Aorta (tissue), 5 donors: ENCODE data around the gene TCF3. TPM values are rescaled to one million over a fixed set of nuclear protein-coding genes. Genes with fewer than 3 reads are reported as not detected.

ENCODE experiments used
- ATAC-seq: fragments of 200-7000 bp; cut with Tn5 transposase; one replicate; pipeline ENCODE4 v1.9.1; 2022; ENCODE audit warnings: moderate library complexity; ENCODE audit not compliant: low FRiP score
- DNase-seq, 2 donors: peaks; one replicate each; pipeline ENCODE4 v3.0.0-alpha.2; 2020
- H3K27ac ChIP-seq, 2 donors: one replicate each; pipeline ENCODE4 v1.5.1; 2013; ENCODE audit warnings: low read length in 2 of 2, mild to moderate bottlenecking in 2 of 2, moderate library complexity in 2 of 2, control low read depth in 1 of 2, inconsistent platforms in 1 of 2, low read depth in 1 of 2
- H3K27me3 ChIP-seq, 2 donors: one replicate each; pipeline ENCODE4 v1.6.1; 2013; ENCODE audit warnings: control low read depth in 1 of 2, low read length in 1 of 2, mild to moderate bottlenecking in 1 of 2, moderate library complexity in 1 of 2; ENCODE audit not compliant: insufficient read depth in 2 of 2, control insufficient read depth in 1 of 2
- H3K36me3 ChIP-seq, 2 donors: one replicate each; pipeline ENCODE4 v1.6.1; 2013; ENCODE audit warnings: control low read depth in 1 of 2, low read length in 1 of 2, mild to moderate bottlenecking in 1 of 2; ENCODE audit not compliant: insufficient read depth in 2 of 2, control insufficient read depth in 1 of 2
- H3K4me1 ChIP-seq, 2 donors: one replicate each; pipeline ENCODE4 v1.6.1; 2013; ENCODE audit warnings: low read length in 2 of 2, control low read depth in 1 of 2, mild to moderate bottlenecking in 1 of 2, moderate library complexity in 1 of 2; ENCODE audit not compliant: insufficient read depth in 2 of 2, control insufficient read depth in 1 of 2
- H3K4me3 ChIP-seq, 2 donors: one replicate each; pipeline ENCODE4 v1.5.1; 2013; ENCODE audit warnings: low read length in 2 of 2, control low read depth in 1 of 2, mild to moderate bottlenecking in 1 of 2
- H3K9me3 ChIP-seq: one replicate; pipeline ENCODE4 v1.6.1; 2013; ENCODE audit warnings: mild to moderate bottlenecking, low read length; ENCODE audit not compliant: control insufficient read depth
- WGBS, 2 donors: extraction: QIAGEN DNeasy Blood & Tissue Kit; methylation state at CpG; one replicate each; pipeline ENCODE4 v1.1.7; 2013; 5-methylcytosine and 5-hydroxymethylcytosine counted together
- intact Hi-C, 2 donors: fragments of 100-400 bp; cut with DNase I; formaldehyde crosslinking; loops; one replicate each; pipeline versions ENCODE4 v1.14.2 to v1.15.0; 2022
- polyA plus RNA-seq, 2 donors: library from polyadenylated mRNA; stranded (reverse); fragments of 200-250 nt; gene quantifications; one replicate each; pipeline ENCODE4 v1.2.3, GENCODE V29; 2013
- total RNA-seq, 2 donors: library from RNA; stranded (reverse); fragmentation: NEBNext Ultra II Directional; extraction: Animal tissue kit (Norgen Biotek cat#: 25700); gene quantifications; one replicate each; pipeline ENCODE4 v1.2.1, GENCODE V29; 2021
- donor health status: healthy with polysubstance abuse.
- donor health status: Bipolar disorder and iron deficiency.
- donor health status: DM: no; HTN: no; CAD: no.
- donor health status: DM: no; HTN: no; CAD: no.
- donor health status: DM: yes; HTN: yes; CAD: no.

TCF3 gene
- total and polyA plus RNA-seq, 4 donors = 23.7 to 50.4 (median 34.1) TPM

GRCh38 chr19:1613808-1614570 lies 38.4 kb downstream of the TCF3 start:
- ATAC-seq = no peak
- Histone ChIP-seq H3K27me3 (no peaks in the 10 kb centered on the region), H3K36me3 (peaks cover 0 to 8% of the 10 kb centered on the region in 2 donors), H3K9me3 (no peaks in the 10 kb centered on the region), H3K4me1 (no peaks in the 10 kb centered on the region), H3K4me3 (no peak overlapping the region), H3K27ac (no peak overlapping the region)
- intact Hi-C loops = no loop called here
- no peak for DNase-seq
- 90 to 91% methylated on average over 28 to 32 of the region's 32 CpGs for whole genome bisulfite sequencing, 2 donors

- no peaks in the 10 kb centered on the region for H3K4me1 ChIP-seq
- no peak for ATAC-seq
- no peak overlapping the region for H3K27ac ChIP-seq
- H3K4me3 ChIP-seq = no peak overlapping the region
- DNase-seq = no peak
- intact Hi-C loops = no loop called here
- no peaks in the 10 kb centered on the region for H3K9me3 ChIP-seq
- H3K36me3 ChIP-seq = peaks cover 0 to 8% of the 10 kb centered on the region in 2 donors
- 78 to 79% methylated on average over 9 of the region's 9 CpGs for whole genome bisulfite sequencing, 2 donors
- H3K27me3 ChIP-seq = no peaks in the 10 kb centered on the region
Observed at GRCh38 chr19:1613146-1613545, 39.3 kb downstream of the TCF3 start.

- intact Hi-C loops = no loop called here
- Histone ChIP-seq H3K4me1 (no peaks in the 10 kb centered on the region), H3K27me3 (no peaks in the 10 kb centered on the region), H3K36me3 (peaks cover 0 to 8% of the 10 kb centered on the region in 2 donors), H3K27ac (no peak overlapping the region), H3K4me3 (no peak overlapping the region), H3K9me3 (no peaks in the 10 kb centered on the region)
- ATAC-seq (no peak), DNase-seq (no peak)
- 92% methylated on average over 38 to 39 of the region's 39 CpGs for WGBS, 2 donors
Observed at GRCh38 chr19:1612114-1613086, 40.0 kb downstream of the TCF3 start.

GRCh38 chr19:1611353-1611752 lies 41.1 kb downstream of the TCF3 start:
- WGBS, 2 donors = 90% methylated on average over 15 of the region's 15 CpGs
- intact Hi-C loops = no loop called here

GRCh38 chr19:1610579-1610978 lies 41.8 kb downstream of the TCF3 start:
- intact Hi-C loops = no loop called here
- Histone ChIP-seq H3K4me1 (no peaks in the 10 kb centered on the region), H3K27me3 (no peaks in the 10 kb centered on the region), H3K4me3 (no peak overlapping the region), H3K9me3 (no peaks in the 10 kb centered on the region), H3K27ac (no peak overlapping the region), H3K36me3 (peaks cover 0 to 8% of the 10 kb centered on the region in 2 donors)
- DNase-seq (no peak), ATAC-seq (no peak)
- 76% methylated on average over 11 of the region's 11 CpGs for WGBS, 2 donors

More at GRCh38 chr19:1611353-1611752, 41.1 kb downstream of the TCF3 start:
- Histone ChIP-seq H3K9me3 (no peaks in the 10 kb centered on the region), H3K27me3 (no peaks in the 10 kb centered on the region), H3K4me3 (no peak overlapping the region), H3K36me3 (peaks cover 0 to 8% of the 10 kb centered on the region in 2 donors), H3K27ac (no peak overlapping the region), H3K4me1 (no peaks in the 10 kb centered on the region)
- no peak for DNase-seq
- no peak for ATAC-seq

GRCh38 chr19:1609680-1610474 lies 42.5 kb downstream of the TCF3 start:
- no peaks in the 10 kb centered on the region for H3K4me1 ChIP-seq
- no peaks in the 10 kb centered on the region for H3K27me3 ChIP-seq
- intact Hi-C loops = loop anchor here in 1 of 2 donors (5.0 kb wide), 1 partner anchor 42 kb away; the partner anchor contains the start of gene TCF3
- H3K9me3 ChIP-seq = no peaks in the 10 kb centered on the region
- DNase-seq = no peak
- 88 to 91% methylated on average over 16 of the region's 16 CpGs for WGBS, 2 donors
- ATAC-seq = no peak
- no peak overlapping the region for H3K4me3 ChIP-seq
- H3K36me3 ChIP-seq = peaks cover 0 to 2% of the 10 kb centered on the region in 2 donors
- H3K27ac ChIP-seq = no peak overlapping the region

- H3K4me1 ChIP-seq = no peaks in the 10 kb centered on the region
- DNase-seq (no peak), ATAC-seq (no peak)
- no peak overlapping the region for H3K4me3 ChIP-seq
- H3K36me3 ChIP-seq = no peaks in the 10 kb centered on the region
- intact Hi-C loops = loop anchor here in 1 of 2 donors (5.0 kb wide), 1 partner anchor 43 kb away; the partner anchor contains the start of gene TCF3
- H3K27me3 ChIP-seq = no peaks in the 10 kb centered on the region
- no peak overlapping the region for H3K27ac ChIP-seq
- 52 to 53% methylated on average over 10 of the region's 10 CpGs for WGBS, 2 donors
- H3K9me3 ChIP-seq = no peaks in the 10 kb centered on the region
Observed at GRCh38 chr19:1609103-1609396, 43.4 kb downstream of the TCF3 start.

GRCh38 chr19:1608359-1609102 lies 43.9 kb downstream of the TCF3 start:
- H3K27ac ChIP-seq = no peak overlapping the region
- H3K4me3 ChIP-seq = no peak overlapping the region
- ATAC-seq = no peak
- H3K27me3 ChIP-seq = no peaks in the 10 kb centered on the region
- intact Hi-C loops = loop anchor here in 1 of 2 donors (5.0 kb wide), 1 partner anchor 44 kb away; the partner anchor contains the start of gene TCF3
- no peaks in the 10 kb centered on the region for H3K4me1 ChIP-seq
- no peak for DNase-seq
- no peaks in the 10 kb centered on the region for H3K36me3 ChIP-seq
- WGBS, 2 donors = 69 to 71% methylated on average over 23 of the region's 23 CpGs
- H3K9me3 ChIP-seq = no peaks in the 10 kb centered on the region
